Vagina (tissue), 2 donors: ENCODE results near the gene SLC22A13. TPM values are rescaled to one million over a fixed set of nuclear protein-coding genes. Genes with fewer than 3 reads are reported as not detected.
A peak's percentile ranks its signal among the peaks of the same experiment; 100 is the strongest.

Experiments
- DNase-seq, 2 donors: peaks; one replicate each; pipeline ENCODE4 v3.0.0-alpha.2; 2017; ENCODE audit errors: extremely low spot score in 2 of 2
- H3K27ac ChIP-seq: fragments of 200-600 bp; sonication (generic); one replicate; pipeline ENCODE4 v1.5.1; 2019
- H3K27me3 ChIP-seq: fragments of 200-600 bp; sonication (generic); one replicate; pipeline ENCODE4 v1.5.1; 2019
- H3K36me3 ChIP-seq, 2 donors: fragments of 200-600 bp; sonication (generic); one replicate each; pipeline ENCODE4 v1.5.1; 2017 to 2019
- H3K4me1 ChIP-seq: fragments of 200-600 bp; sonication (generic); one replicate; pipeline ENCODE4 v1.5.1; 2019
- H3K4me3 ChIP-seq, 2 donors: fragments of 200-600 bp; sonication (generic); 1 replicate in 1 of 2; 2 replicates in 1 of 2; pipeline ENCODE4 v1.5.1; 2016 to 2019
- H3K9me3 ChIP-seq: fragments of 200-600 bp; sonication (generic); one replicate; pipeline ENCODE4 v1.5.1; 2019
- CTCF ChIP-seq, 3 experiments: fragments of 450-650 bp in 2 of 3; fragments of 200-600 bp in 1 of 3; sonication (generic) in 1 of 3; IDR thresholded peaks; one replicate each; pipeline ENCODE4 v1.5.1; 2017 to 2019; ENCODE audit warnings: antibody characterized with exemption in 3 of 3, mild to moderate bottlenecking in 2 of 3, moderate library complexity in 2 of 3
- POLR2A ChIP-seq, 2 donors: fragments of 450-650 bp; IDR thresholded peaks; one replicate each; pipeline ENCODE4 v1.6.1; 2017; ENCODE audit warnings: antibody characterized with exemption in 2 of 2, mild to moderate bottlenecking in 2 of 2, moderate library complexity in 2 of 2
- POLR2AphosphoS5 ChIP-seq, 2 donors: sonication (generic); formaldehyde crosslinking; IDR thresholded peaks; one replicate each; pipeline ENCODE4 v1.9.0; 2017; ENCODE audit warnings: antibody characterized with exemption in 2 of 2, mild to moderate bottlenecking in 2 of 2, low read depth in 1 of 2; ENCODE audit not compliant: insufficient read depth in 1 of 2
- intact Hi-C: fragments of 100-400 bp; cut with DNase I; formaldehyde crosslinking; loops from one replicate; pipeline ENCODE4 v1.15.1; 2023
- total RNA-seq: library from RNA; depleted of rRNA; stranded (reverse); fragments of >200 nt; gene quantifications from one replicate; pipeline ENCODE4 v1.2.3, GENCODE V29; 2016

The SLC22A13 gene
- total RNA-seq, 1 donor from 2014 or later: not detected

DNA sequence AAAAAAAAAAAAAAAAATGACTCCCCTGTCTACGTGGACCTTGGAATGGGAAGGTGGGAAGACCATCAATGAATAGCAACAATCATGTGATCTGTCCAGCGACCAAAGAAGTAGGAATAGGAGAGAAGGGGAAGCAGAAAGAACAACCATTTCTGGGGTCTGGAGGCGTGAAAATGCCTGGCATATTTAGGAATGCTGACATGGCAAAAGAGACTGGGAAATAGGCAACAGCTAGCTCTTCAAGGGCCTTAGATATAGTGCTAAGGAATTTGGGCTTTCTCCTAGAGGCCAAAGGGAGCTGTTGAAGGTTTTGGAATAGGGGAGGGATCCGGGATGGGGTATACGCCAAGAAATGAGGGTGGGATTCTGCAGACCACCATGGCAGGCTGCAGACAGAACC lies 5.9 kb downstream of the SLC22A13 start:
- no peak for DNase-seq

GRCh38 chr3:38274864-38275649 lies 9.4 kb downstream of the SLC22A13 start:
- DNase-seq: peak in 1 of 2 donors; percentile 77
- intact Hi-C loops: no loop called here
- H3K4me1 ChIP-seq: no peaks in the 10 kb centered on the region
- no peaks in the 10 kb centered on the region for H3K36me3 ChIP-seq
- no peak overlapping the region for H3K4me3 ChIP-seq
- H3K9me3 ChIP-seq: no peaks in the 10 kb centered on the region
- H3K27ac ChIP-seq: no peak overlapping the region
- TF ChIP-seq CTCF (IDR thresholded peaks at IDR 0.05) (no peak), POLR2A (IDR thresholded peaks at IDR 0.05) (no peak), POLR2AphosphoS5 (IDR thresholded peaks at IDR 0.05; ENCODE audit: insufficient read depth in 1 of 2, low read depth in 1 of 2) (no peak)
- no peaks in the 10 kb centered on the region for H3K27me3 ChIP-seq

More for the DNA sequence above, 5.9 kb downstream of the SLC22A13 start:
- no peak for TF ChIP-seq CTCF (IDR thresholded peaks at IDR 0.05)
- no peak for TF ChIP-seq POLR2A (IDR thresholded peaks at IDR 0.05)
- no peak for TF ChIP-seq POLR2AphosphoS5 (IDR thresholded peaks at IDR 0.05; ENCODE audit: insufficient read depth in 1 of 2, low read depth in 1 of 2)
- no peak overlapping the region for H3K4me3 ChIP-seq
- no peaks in the 10 kb centered on the region for H3K27me3 ChIP-seq
- no peak overlapping the region for H3K27ac ChIP-seq
- intact Hi-C loops: no loop called here
- H3K36me3 ChIP-seq: no peaks in the 10 kb centered on the region
- H3K4me1 ChIP-seq: no peaks in the 10 kb centered on the region
- H3K9me3 ChIP-seq: no peaks in the 10 kb centered on the region

DNA sequence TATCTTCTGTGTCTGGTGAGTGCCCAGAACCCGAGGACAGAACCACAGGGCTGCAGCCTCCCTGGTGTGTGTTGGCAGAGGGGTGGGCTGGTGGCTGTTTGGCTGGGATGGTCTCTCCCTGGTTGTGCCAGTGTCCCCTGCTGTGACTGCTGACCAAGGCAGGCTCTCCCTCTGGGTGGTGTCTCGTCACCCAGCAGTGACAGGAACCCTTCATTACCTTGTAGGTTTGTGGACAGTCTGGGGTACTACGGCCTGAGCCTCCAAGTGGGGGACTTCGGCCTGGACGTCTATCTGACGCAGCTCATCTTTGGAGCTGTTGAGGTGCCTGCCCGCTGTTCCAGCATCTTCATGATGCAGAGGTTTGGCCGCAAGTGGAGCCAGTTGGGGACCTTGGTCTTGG lies 10.0 kb downstream of the SLC22A13 start:
- DNase-seq: peak in 1 of 2 donors; percentile 70
- Histone ChIP-seq H3K36me3 (no peaks in the 10 kb centered on the region), H3K9me3 (no peaks in the 10 kb centered on the region), H3K4me1 (no peaks in the 10 kb centered on the region), H3K27me3 (no peaks in the 10 kb centered on the region), H3K27ac (no peak overlapping the region), H3K4me3 (no peak overlapping the region)
- TF ChIP-seq POLR2A (IDR thresholded peaks at IDR 0.05) (no peak), POLR2AphosphoS5 (IDR thresholded peaks at IDR 0.05; ENCODE audit: insufficient read depth in 1 of 2, low read depth in 1 of 2) (no peak), CTCF (IDR thresholded peaks at IDR 0.05) (no peak)
- intact Hi-C loops: no loop called here

GRCh38 chr3:38276081-38276916 lies 10.7 kb downstream of the SLC22A13 start:
- DNase-seq: peak in 1 of 2 donors; percentile 76
- no peak overlapping the region for H3K27ac ChIP-seq
- H3K27me3 ChIP-seq: no peaks in the 10 kb centered on the region
- H3K4me1 ChIP-seq: no peaks in the 10 kb centered on the region
- intact Hi-C loops: no loop called here
- H3K4me3 ChIP-seq: no peak overlapping the region
- no peaks in the 10 kb centered on the region for H3K36me3 ChIP-seq
- no peaks in the 10 kb centered on the region for H3K9me3 ChIP-seq
- TF ChIP-seq CTCF (IDR thresholded peaks at IDR 0.05): no peak
- no peak for TF ChIP-seq POLR2AphosphoS5 (IDR thresholded peaks at IDR 0.05; ENCODE audit: insufficient read depth in 1 of 2, low read depth in 1 of 2)
- TF ChIP-seq POLR2A (IDR thresholded peaks at IDR 0.05): no peak
